Subcutaneous adipose tissue (tissue), 4 donors: ENCODE measurements around the gene RGL2. TPM values are rescaled to one million over a fixed set of nuclear protein-coding genes. Genes with fewer than 3 reads are reported as not detected.

ENCODE experiments used
- CTCF ChIP-seq: fragments of 450-650 bp; IDR thresholded peaks from one replicate; pipeline ENCODE4 v1.5.1; 2016; ENCODE audit warnings: low read depth, mild to moderate bottlenecking, control low read depth, antibody characterized with exemption, moderate library complexity
- total RNA-seq, 4 donors: library from RNA; depleted of rRNA; stranded (reverse); fragments of >200 nt; gene quantifications; one replicate each; pipeline ENCODE4 v1.1.0, GENCODE V29; 2016

Gene RGL2
- total RNA-seq, 4 donors from 2014 or later: 16.0 to 45.8 (median 42.5) TPM

- no peak for TF ChIP-seq CTCF
These were observed 2.9 kb downstream of the RGL2 start for GRCh38 chr6:33295621-33296369.

GRCh38 chr6:33294086-33294823, 4.5 kb downstream of the RGL2 start:
- no peak for TF ChIP-seq CTCF

GRCh38 chr6:33292996-33293682, 5.6 kb downstream of the RGL2 start:
- no peak for TF ChIP-seq CTCF

- no peak for TF ChIP-seq CTCF
These were observed 8.3 kb downstream of the RGL2 start for GRCh38 chr6:33290459-33290858.

GRCh38 chr6:33289784-33290315, 8.9 kb downstream of the RGL2 start:
- TF ChIP-seq CTCF: no peak

- TF ChIP-seq CTCF: no peak
These were observed 9.6 kb downstream of the RGL2 start, which contains the start of the genes PFDN6 and WDR46 for GRCh38 chr6:33288921-33289783. PFDN6 (plus strand) TSS chr6:33289601; CDS start chr6:33289857, 256 bp downstream. WDR46 (minus strand) TSS chr6:33289239; CDS start chr6:33289170, 69 bp downstream.
